HG02943 (cell line): Measurements from ENCODE around the gene TELO2.

ENCODE experiments used
- ATAC-seq: cut with Tn5 transposase; IDR thresholded peaks from one replicate; pipeline ENCODE4 v1.9.1; 2021; ENCODE audit warnings: mild to moderate bottlenecking, low read depth, moderate library complexity; ENCODE audit not compliant: unreplicated experiment

Gene TELO2

DNA sequence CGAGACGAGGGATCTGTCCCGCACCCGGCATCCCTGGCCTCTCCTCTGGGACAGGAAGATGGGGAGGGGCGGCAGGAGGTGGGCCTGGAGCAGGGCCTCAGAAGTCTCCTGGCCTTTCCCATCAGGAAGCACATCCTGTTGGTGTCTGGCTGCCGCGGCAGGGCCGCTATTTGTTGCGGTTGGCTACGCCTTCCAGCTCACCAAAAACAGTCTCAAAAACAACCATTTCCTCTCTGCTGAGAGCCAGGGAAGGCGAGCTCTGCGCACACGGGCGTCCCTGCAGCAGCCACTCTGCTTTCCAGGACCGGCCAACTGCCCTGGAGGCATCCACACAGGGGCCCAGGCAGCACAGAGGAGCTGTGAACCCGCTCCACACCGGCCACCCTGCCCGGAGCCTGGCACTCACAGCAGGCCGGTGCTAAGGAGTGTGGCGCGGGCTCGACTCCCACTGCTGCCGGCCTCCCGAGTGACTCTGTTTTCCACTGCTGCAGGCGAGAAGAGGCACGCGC, 40.3 kb downstream of the TELO2 start, which contains the start of gene TMEM204:
Gene TMEM204, plus strand, starts transcription at position 224 of the 509 bp plus-strand sequence. CDS start 610 bp downstream, outside the sequence.
- no peak for ATAC-seq

DNA sequence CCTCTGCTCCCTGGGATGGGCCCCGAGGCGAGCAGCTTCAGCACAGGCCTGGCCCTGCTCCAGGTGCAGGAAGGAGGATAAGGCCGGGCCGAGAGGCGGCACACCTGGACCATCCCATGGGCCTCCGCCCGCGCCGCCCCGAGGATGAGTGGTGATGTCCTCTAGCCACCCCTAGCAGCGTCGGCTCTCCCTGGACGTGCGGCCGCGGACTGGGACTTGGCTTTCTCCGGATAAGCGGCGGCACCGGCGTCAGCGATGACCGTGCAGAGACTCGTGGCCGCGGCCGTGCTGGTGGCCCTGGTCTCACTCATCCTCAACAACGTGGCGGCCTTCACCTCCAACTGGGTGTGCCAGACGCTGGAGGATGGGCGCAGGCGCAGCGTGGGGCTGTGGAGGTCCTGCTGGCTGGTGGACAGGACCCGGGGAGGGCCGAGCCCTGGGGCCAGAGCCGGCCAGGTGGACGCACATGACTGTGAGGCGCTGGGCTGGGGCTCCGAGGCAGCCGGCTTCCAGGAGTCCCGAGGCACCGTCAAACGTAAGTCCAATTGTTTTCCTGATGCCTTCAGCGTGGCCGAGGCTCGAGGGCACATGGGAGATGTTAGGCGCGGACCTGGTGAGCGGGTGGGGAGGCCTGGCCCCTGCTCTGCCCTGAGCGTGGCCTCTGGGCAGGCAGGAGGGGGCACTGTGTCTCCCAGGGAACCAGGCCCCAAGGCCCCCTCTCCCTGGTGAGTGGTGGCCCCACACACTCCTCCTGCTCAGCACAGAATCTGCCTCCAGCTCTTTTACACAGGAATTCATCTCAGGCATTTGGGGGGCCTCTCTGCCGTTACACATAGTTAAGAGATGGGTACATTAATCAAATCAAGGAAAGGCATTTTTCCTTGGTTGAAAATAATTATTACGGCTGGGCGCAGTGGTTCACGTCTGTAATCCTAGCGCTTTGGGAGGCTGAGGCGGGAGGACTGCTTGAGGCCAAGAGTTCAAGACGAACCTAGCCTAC, 41.2 kb downstream of the TELO2 start:
- ATAC-seq = no peak

DNA sequence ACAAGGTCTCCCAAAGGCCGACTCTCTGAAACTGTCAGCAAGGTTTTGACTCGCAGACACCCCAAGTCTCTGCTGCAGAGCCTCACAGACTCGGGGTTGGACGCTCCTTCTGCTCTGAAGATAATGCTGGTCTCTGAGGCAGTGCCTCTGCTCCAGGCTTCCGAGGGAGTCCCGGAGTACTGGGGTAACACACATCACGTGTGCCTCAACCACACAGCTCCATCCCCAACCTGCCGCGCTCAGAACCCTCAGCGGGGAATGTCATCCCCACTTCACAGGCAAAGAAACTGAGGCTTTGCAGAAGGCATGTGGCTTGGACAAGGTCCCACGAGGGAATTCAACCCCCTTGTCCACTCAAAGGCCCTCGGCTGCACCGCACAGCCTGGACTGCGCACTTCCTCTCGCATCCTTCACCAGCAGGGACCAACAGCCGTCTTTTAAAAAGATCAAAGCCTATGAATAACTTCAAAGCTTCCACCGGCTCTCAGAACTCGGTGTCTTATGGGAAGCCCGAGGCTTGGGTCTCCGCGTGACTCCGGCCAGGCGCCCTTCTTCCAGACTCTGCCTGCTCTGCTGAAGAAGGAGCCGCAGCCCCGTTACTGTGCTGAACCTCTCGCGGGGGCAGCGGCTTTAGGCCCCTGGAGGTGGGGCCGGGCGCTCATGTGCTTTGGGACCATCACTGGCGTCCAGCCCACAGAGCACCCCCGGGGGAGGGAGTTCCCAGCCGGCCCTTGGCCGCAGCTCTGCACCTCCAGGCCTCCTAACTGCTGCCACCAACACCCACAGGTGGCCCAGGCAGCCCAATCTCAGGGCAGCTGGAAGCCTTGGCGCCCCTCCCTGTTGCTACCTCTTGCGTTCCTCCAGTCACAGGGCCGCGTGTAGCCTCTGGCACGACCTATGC, 42.5 kb downstream of the TELO2 start:
- ATAC-seq = no peak

DNA sequence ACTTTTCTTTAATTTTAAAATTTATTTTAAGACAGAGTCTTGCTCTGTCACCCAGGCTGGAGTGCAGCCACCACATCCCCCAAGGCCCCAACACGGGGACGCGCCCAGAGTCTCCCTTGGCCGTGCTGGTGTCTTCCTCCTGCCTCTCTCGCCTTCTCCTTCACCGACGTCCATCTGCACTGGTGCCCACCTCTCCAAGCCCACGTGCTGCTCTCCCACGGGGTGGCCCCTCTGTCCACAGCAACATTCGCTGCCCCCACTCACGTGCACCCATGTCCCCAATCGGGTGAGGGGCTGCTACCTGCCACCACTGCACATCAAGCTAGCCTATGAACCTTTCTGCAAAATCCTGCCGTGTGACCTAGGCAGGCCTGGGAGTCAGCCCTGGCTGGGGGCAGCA, 43.4 kb downstream of the TELO2 start:
- no peak for ATAC-seq

DNA sequence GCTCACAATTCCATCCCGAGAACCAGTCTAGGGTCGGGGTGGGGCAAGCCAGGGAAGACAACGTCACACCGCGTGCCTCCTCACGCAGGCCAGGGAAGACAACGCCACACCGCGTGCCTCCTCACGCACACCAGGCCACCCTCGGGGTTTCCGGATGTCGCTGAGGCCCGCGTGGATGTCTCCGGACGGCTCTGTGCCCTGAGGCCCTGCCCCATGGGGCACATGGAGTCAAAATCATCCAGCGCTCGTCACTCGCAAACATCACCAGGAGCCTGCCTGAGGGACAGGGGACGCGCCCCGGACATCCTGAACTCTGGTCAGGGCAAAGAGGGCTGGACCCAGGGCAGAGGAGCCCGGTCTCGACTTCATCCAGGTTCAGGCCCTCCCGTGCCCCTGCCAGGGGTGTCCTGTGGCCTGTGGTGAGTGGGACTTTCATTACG, 44.0 kb downstream of the TELO2 start:
- ATAC-seq = no peak

DNA sequence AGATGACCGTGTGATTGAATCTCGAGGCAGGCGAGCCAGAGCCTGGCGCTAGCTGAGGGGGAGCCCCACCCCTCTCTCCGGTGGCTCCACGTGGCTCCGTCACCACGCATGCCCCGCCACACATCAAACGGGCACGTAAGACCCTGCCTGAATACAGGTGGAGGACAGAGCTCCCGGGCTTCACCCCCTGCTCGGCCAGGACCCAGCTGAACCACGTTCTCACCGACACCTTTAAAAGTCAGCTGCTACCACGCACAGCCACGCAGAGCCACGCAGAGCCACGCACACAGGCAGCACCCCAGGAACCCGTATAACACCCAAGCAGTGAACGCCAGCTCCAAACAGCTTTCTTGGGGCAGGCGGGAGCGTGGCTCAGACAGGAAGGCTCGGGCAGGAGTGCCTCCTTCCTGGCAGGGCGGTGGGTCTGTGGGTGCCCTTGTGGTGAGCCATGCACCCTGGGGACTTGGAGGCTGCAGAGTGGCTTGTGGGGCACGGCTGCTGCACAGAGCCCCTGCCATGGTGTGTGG, 44.7 kb downstream of the TELO2 start:
- ATAC-seq = no peak

DNA sequence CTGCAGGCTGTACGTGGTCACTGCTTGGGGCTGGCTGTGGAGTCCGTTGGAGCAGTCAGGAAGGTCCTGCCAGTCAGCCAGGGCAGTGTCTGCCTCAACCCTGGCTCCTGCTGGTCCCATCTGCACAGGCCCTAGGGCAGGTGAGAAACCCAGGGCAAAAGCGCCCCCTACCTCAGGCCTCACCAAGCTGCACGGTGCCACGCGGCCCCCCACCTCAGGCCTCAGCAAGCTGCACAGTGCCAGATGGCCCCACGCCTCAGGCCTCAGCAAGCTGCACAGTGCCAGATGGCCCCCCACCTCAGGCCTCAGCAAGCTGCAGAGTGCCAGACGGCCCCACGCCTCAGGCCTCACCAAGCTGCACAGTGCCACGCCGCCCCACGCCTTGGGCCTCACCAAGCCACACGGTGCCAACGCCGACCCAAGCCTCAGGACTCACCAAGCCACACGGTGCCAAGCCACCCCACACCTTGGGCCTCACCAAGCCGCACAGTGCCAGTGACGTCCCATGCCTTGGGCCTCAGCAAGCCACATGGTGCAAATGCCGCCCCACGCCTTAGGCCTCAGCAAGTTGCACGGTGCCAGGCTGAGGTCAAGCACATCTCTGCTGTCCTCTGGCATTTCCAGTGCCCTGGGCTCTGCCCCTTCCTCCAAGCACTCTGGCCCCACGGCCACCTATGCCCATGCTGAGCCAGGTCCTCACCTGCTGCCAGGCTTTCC, 45.8 kb downstream of the TELO2 start:
- ATAC-seq = no peak

DNA sequence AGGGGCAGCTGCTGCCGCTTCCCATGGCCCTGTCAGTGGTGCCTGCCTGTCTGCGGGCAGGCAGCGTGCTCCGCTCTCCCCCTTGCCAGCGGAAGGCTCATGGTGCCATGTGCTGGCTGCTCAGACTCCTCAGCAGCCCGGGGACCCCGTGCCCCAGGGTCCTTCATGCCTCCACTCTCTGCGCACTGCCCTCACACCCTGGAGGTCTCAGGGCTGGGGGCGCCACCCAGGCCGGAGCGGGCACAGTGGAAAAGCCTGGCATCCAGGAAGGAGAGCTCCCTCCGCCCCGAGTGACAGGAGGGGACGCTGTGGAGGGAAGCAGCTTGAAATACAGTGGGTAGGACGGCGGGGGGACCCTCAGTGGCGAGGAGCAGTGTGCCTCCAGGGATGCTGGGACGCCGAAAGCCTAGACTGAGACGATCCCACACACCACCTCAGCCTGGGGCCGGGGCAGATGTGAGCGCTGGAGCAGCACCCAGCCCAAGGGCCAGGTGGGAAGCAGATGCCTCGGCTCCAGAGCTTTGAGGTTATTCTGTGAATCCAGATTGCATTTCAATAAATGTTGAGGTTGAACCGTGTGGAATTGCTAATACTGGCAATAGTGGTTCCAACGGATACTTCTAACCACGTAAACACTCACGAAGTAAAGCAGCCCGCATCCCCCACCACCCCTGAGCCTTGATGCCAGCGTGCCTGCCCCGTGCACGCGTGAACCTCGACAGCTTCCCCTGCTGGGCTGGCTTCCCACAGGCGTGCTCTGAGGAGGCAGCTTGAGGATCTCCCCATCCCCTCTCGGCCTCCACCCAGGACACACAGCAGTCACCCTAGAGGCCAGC, 46.8 kb downstream of the TELO2 start:
- no peak for ATAC-seq

DNA sequence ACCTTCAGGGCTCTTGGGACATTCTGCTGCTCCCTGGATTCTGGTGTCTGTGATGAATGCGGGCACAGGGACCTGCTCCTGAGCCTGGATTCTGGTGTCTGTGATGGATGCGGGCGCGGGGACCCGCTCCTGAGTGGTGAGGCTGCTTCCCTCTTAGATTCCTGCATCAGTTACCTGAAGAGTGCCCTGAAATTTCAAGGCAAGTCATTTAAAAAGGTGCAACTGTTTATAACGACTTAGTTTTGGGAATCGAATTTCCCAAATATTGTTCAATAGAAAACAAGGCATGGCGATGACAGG, 47.3 kb downstream of the TELO2 start:
- no peak for ATAC-seq

DNA sequence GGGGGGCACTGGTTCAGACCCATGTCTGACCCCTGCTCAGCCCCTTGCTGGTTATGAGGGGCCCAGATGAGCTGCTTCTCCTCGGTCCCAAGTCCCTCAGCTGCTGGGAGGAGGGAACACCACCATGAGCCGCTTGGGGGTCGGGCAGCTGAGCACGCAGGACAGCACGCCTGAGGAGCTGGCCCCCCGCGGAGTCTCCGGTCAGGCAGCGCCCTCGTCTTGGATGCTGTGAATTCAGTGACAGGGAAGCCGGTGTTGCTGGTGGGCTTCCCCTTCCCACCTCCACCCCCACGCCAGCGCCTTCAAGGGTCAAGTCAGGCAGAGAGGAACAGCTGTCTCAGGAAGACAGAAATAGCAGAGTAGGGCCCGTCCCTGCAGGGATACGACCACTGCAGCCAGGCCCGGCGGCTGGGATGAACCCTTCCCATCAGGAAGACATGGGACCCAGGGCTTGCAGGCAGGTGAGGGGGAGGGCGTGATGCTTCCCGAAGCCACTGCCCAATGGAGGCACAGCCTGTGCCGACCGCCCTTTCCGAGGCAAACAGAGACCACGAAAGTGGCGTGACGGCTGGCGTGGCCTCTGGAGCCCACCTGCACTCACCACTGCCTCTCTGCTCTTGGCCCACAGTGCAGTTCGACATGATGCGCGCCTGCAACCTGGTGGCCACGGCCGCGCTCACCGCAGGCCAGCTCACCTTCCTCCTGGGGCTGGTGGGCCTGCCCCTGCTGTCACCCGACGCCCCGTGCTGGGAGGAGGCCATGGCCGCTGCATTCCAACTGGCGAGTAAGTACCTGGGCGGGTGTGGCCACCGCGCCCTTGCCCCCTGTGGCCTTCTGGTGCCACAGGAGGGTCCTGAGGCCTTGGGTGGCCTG, 48.4 kb downstream of the TELO2 start:
- ATAC-seq = no peak

DNA sequence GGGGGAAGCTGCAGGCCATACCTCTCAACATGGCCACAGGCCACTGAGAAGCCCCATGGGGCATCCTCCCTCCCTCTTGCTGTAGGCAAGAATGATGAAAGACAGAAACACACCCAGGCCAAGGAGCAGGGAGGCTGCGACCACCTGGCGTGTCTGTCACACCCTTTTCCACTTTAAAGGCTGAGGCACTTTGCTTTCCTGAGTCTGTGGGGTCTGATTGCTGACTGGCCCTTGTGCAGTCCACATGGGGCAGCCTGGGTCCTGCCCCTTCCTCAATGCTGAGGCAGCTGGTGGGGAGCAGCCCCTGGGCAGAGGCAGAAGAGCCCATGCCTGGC, 49.0 kb downstream of the TELO2 start:
- ATAC-seq = no peak

DNA sequence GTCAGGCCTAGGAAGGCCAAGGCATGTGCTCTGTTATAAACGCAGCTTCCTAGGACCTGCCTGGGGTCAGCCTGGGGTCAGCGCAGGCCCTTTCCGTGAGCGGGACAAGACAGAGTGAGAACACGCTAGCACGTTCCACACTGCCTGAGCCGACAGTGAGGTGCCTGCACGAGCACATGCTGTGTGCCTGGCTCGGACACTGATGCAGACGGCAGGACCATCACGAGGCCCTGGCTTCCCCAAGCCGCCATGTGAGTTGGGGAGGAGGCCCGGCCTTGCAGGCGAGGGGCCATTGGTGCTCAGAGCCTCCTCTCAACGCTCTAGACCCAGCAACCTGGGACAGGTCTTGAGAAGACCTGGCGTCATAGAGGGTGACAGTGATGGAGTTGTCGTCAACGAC, 49.4 kb downstream of the TELO2 start:
- ATAC-seq = no peak

DNA sequence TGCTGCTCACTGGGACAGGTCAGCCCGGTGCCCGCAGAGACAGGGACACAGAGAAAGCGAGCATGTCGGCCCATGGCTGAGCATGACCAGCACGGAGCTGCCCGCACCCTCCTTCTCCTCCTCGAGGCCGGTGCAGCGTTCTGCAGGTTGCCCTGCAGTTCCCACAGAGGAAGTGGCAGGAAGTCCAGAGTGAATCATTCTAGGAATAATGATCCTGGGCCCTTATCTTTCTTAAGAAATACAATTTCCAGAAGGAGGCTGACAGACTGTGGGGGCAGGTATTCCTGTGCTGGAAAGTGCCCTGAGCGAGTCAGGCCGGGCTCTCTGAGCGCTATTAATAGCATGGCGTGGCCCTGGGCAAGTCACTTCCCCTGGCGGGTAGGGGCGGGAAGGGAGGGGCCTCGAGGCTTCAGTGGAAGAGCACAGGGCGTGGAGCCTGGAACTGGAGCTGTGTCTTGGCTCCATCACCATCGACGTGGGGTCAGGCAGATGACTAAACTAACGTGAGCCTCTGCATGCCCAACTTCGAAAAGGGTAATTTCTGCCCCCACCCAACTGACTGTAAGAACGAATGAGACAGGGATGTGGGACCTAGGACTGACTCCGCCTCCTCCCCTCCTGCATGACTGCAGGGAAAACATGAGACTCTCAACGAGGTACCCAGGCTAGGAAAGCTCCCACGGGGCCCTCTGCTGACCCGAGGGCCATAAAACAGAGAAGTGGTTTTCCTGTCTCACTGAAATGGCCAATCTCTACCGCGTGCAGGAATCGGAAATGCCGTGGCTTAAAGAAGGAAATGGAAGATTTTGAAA, 50.1 kb downstream of the TELO2 start:
- ATAC-seq = no peak

DNA sequence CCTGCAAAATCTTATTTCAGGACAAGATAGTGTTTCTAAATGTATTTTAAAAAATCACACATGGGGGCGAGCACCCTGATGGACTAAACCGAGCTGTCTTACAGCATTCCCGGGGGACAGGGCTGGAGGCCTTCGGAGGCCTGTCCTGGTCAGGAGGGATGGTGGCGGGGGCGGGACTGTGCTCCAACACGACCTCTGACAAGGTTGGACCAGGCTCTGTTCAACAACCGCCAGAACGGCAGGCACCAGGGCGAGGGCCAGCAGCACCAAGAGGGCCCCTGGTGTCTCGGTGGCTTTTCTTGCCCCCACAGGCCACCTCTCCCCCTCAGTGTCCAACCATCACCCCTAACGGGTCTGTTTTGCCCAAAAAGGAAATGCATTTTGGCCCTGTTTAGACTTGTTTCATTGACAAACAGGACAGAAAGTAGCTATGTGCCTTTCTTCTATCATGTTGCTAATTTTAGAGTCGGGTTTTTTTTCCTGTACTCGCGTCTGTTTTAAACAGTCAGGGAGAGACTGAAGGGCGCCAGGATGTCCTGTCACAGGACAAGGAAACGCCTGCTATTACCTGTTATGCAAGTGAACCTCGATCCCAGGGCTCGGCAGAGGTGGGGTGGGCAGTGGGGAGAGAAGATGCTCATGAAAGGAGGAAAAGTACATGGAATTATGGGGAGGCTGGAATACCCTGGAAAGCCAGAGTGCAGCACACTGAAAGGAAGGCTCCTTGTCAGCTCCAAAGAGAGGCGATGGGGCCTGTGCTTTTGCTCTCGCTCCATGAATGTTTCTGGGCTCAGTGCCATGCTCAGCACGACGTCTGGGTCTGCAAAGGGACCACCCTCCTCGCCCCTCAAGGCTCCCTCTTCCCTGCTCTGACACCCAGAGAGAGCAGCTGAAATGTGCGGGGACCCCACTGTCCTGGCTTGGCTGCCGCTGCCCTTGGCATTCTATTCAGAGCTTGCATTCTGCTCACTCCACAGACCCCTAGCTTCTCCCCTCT, 52.2 kb downstream of the TELO2 start:
- ATAC-seq = no peak

DNA sequence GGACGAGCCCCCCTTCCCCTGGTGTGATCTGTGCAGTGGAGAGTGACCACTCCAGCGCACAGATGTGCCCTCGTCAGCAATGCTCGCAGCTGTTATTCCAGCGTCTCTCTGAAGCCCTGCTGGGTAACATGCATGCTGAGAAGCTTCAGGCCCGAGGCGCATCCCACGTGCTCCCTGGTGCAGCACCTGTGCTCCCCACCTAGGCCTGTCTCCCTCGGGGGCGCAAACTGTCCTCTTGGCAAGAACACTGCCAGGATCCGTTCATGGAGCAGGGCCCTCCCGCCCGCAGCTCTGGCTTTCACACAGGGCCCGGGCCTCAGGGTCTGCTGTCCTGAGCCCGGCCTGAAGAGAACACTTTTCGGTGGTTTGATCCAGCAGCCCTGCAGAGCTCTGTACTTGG, 53.3 kb downstream of the TELO2 start:
- no peak for ATAC-seq

DNA sequence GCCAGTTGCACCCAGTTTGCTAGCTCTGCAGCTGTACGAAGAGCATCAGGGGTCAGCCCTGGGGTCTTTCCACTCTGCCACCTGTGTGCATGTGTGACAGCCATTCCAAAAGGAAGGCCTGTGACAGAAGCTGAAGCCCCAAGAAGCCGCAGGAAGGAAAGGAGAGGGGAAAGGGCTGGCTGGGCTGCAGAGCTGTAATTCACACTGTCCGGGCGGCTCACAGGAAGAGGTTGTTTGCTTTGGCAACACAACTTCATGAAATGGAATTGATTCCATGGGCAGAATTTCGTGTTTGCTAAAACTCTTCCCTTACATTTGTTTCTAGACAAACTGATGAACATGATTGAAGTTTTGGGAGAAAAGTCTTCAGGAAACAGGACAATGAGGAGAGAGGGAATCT, 55.1 kb downstream of the TELO2 start:
- no peak for ATAC-seq

DNA sequence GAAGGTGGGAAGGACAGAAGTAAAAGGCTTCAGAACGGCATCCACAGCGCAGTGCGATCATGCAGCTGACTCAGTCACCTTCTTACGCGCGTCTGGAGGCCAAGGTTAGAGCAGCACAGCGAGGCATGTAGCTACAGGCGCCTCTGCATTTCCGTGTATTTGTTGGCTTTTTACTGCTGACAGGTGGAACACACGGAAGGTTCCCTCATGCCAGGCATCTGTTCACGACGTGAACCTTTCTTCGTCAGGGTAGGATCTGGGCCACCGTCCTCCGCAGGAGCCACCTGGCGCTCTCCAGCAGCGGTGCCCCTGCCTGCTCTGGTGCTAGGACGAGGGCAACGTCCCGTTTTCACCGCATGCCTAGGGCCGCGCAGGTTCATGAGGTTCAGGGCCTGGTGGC, 55.6 kb downstream of the TELO2 start:
- ATAC-seq = no peak
